SK-N-SH (cell line): ENCODE measurements around the gene UBL4B. TPM values are rescaled to one million over a fixed set of nuclear protein-coding genes. Genes with fewer than 3 reads are reported as not detected.

Experiments
- CTCF ChIA-PET: fragments of 300-600, 350-600 bp; formaldehyde crosslinking; extraction: SDS; loops from one replicate; lab custom pipeline; 2021; lab: Yijun Ruan, JAX
- POLR2A ChIA-PET: fragments of 350-600 bp; sonication (Branson Sonifier 250); formaldehyde crosslinking; extraction: SDS; loops from one replicate; lab custom pipeline; 2020; ENCODE audit warnings: antibody characterized with exemption, inconsistent platforms; lab: Yijun Ruan, JAX
- DNase-seq: peaks from one replicate; pipeline ENCODE4 v3.0.0; 2012
- H2AFZ ChIP-seq: fragments of 200-600 bp; sonication (generic); 2 replicates; pipeline ENCODE4 v1.8.1; 2016; ENCODE audit warnings: antibody characterized with exemption, mild to moderate bottlenecking, low read depth
- H3F3A ChIP-seq: fragments of 200-600 bp; sonication (generic); replicated peaks from 2 replicates; pipeline ENCODE3; 2016; ENCODE audit warnings: antibody characterized with exemption, mild to moderate bottlenecking; ENCODE audit not compliant: insufficient read depth
- H3K27ac ChIP-seq, 2 experiments: fragments of 200-500 bp in 1 of 2; fragments of 200-600 bp in 1 of 2; sonication (Bioruptor generic) in 1 of 2; sonication (generic), shearing (Covaris generic) in 1 of 2; 2 replicates each; pipeline versions ENCODE4 v1.5.1 to v1.6.1; 2014 to 2016; ENCODE audit warnings: low read depth in 2 of 2, inconsistent platforms in 1 of 2, low read length in 1 of 2, mild to moderate bottlenecking in 1 of 2, mixed read lengths in 1 of 2
- H3K27me3 ChIP-seq: fragments of 200-600 bp; sonication (generic), shearing (Covaris generic); 2 replicates; pipeline ENCODE4 v1.6.1; 2016; ENCODE audit warnings: mixed run types; ENCODE audit not compliant: insufficient read depth
- H3K36me3 ChIP-seq, 2 experiments: fragments of 200-500 bp in 1 of 2; fragments of 200-600 bp in 1 of 2; sonication (Bioruptor generic) in 1 of 2; sonication (generic) in 1 of 2; replicated peaks in 1 of 2; 2 replicates each; pipeline versions ENCODE3 to v1.5.1; 2014 to 2016; ENCODE audit warnings: low read length in 1 of 2, mild to moderate bottlenecking in 1 of 2; ENCODE audit not compliant: insufficient read depth in 2 of 2, control insufficient read depth in 1 of 2
- H3K4me1 ChIP-seq, 2 experiments: fragments of 200-500 bp in 1 of 2; fragments of 200-600 bp in 1 of 2; sonication (Bioruptor generic) in 1 of 2; sonication (generic), shearing (Covaris generic) in 1 of 2; 2 replicates each; pipeline versions ENCODE4 v1.5.1 to v1.6.1; 2014 to 2016; ENCODE audit warnings: low read depth in 1 of 2, low read length in 1 of 2, mixed run types in 1 of 2; ENCODE audit not compliant: insufficient read depth in 2 of 2, control insufficient read depth in 1 of 2
- H3K4me2 ChIP-seq: fragments of 200-600 bp; sonication (generic), shearing (Covaris generic); 2 replicates; pipeline ENCODE4 v1.6.1; 2017; ENCODE audit warnings: mixed run types
- H3K4me3 ChIP-seq, 2 experiments: fragments of 200-500 bp in 1 of 2; fragments of 200-600 bp in 1 of 2; sonication (Bioruptor generic) in 1 of 2; sonication (generic), shearing (Covaris generic) in 1 of 2; 2 replicates each; pipeline versions ENCODE4 v1.5.1 to v1.8.1; 2014 to 2016; ENCODE audit warnings: low read depth in 2 of 2, inconsistent platforms in 1 of 2, low read length in 1 of 2, mild to moderate bottlenecking in 1 of 2, mixed read lengths in 1 of 2, moderate library complexity in 1 of 2
- H3K79me2 ChIP-seq: fragments of 200-600 bp; sonication (generic); 2 replicates; pipeline ENCODE4 v1.8.1; 2017; ENCODE audit warnings: mild to moderate bottlenecking; ENCODE audit not compliant: insufficient read depth
- H3K9ac ChIP-seq: fragments of 200-600 bp; sonication (generic); 2 replicates; pipeline ENCODE4 v1.6.1; 2017; ENCODE audit warnings: mixed run types
- H3K9me2 ChIP-seq: fragments of 200-600 bp; sonication (generic); 2 replicates; pipeline ENCODE4 v1.6.1; 2017; ENCODE audit warnings: mixed run types
- H3K9me3 ChIP-seq: fragments of 200-600 bp; sonication (generic); 2 replicates; pipeline ENCODE4 v1.6.1; 2017; ENCODE audit warnings: mixed run types, mild to moderate bottlenecking, moderate library complexity
- H4K20me1 ChIP-seq: fragments of 200-600 bp; sonication (generic); 2 replicates; pipeline ENCODE4 v1.6.1; 2017; ENCODE audit warnings: mild to moderate bottlenecking, mixed run types; ENCODE audit not compliant: insufficient read depth
- CHD2 ChIP-seq: fragments of 150-350 bp; IDR thresholded peaks from 2 replicates; pipeline ENCODE4 v1.6.1; 2018; ENCODE audit warnings: low read length; ENCODE audit not compliant: partially characterized antibody
- CTCF ChIP-seq: fragments of 200-600 bp; sonication (generic); IDR thresholded peaks from 2 replicates; pipeline ENCODE4 v1.6.1; 2017; ENCODE audit warnings: antibody characterized with exemption, mild to moderate bottlenecking, moderate library complexity
- ELF1 ChIP-seq: IDR thresholded peaks from 2 replicates; pipeline ENCODE4 v1.4.0; 2012
- FOSL2 ChIP-seq: IDR thresholded peaks from 2 replicates; pipeline ENCODE4 v1.4.0; 2012; ENCODE audit warnings: low read depth, mild to moderate bottlenecking, moderate library complexity, borderline replicate concordance
- FOXJ3 ChIP-seq: sonication (generic); formaldehyde crosslinking; IDR thresholded peaks from 2 replicates; pipeline ENCODE4 v1.5.1; 2020; ENCODE audit warnings: mild to moderate bottlenecking, missing genetic modification reagents
- GABPA ChIP-seq: IDR thresholded peaks from 2 replicates; pipeline ENCODE4 v1.4.0; 2012; ENCODE audit warnings: low read depth, mild to moderate bottlenecking
- GATA2 ChIP-seq: sonication (generic); formaldehyde crosslinking; IDR thresholded peaks from 2 replicates; pipeline ENCODE4 v1.5.0; 2020; ENCODE audit warnings: mild to moderate bottlenecking, missing genetic modification reagents
- RAD21 ChIP-seq: IDR thresholded peaks from 2 replicates; pipeline ENCODE4 v1.6.1; 2012; ENCODE audit warnings: mild to moderate bottlenecking, low read length
- REST ChIP-seq: IDR thresholded peaks from 2 replicates; pipeline ENCODE4 v1.6.1; 2012; ENCODE audit warnings: mild to moderate bottlenecking, low read depth, low read length, moderate library complexity
- RFX5 ChIP-seq: IDR thresholded peaks from 2 replicates; pipeline ENCODE4 v1.6.1; 2012; ENCODE audit warnings: mild to moderate bottlenecking, improper control_type of control experiment, low read length
- RXRA ChIP-seq: IDR thresholded peaks from 2 replicates; pipeline ENCODE4 v1.4.0; 2012; ENCODE audit warnings: low read depth, mild to moderate bottlenecking, borderline replicate concordance
- TAF1 ChIP-seq: IDR thresholded peaks from 2 replicates; pipeline ENCODE4 v1.6.1; 2012; ENCODE audit warnings: low read depth, mild to moderate bottlenecking, low read length, moderate library complexity, borderline replicate concordance
- WGBS: methylation state at CpG from one replicate; pipeline ENCODE4 v1.1.6; 2017; ENCODE audit warnings: low lambda C conversion rate; 5-methylcytosine and 5-hydroxymethylcytosine counted together
- polyA plus RNA-seq, 3 experiments: library from polyadenylated mRNA; depleted of rRNA; stranded (reverse); fragments of >200 nt; gene quantifications; 2 replicates each; pipeline ENCODE4 v1.2.3, GENCODE V29; 2012
- TF ChIP-seq, protein P1 (sequence below): fragments of 150-350 bp; IDR thresholded peaks from 2 replicates; pipeline ENCODE4 v1.6.1; 2017; ENCODE audit warnings: antibody characterized with exemption, low read length, low read depth, borderline replicate concordance
- TF ChIP-seq, protein P2 (sequence below): IDR thresholded peaks from 2 replicates; pipeline ENCODE4 v1.4.0; 2012; ENCODE audit warnings: low read depth, borderline replicate concordance

Gene UBL4B
- polyA plus RNA-seq, 1 of the 3 experiments (the other 2 are of a cell fraction) = not detected

- Histone ChIP-seq H3K36me3 (no peaks in the 10 kb centered on the region), H3K79me2 (no peaks in the 10 kb centered on the region), H3K9ac (no peak overlapping the region), H2AFZ (no peak overlapping the region), H3K4me2 (no peak overlapping the region), H3F3A (no peaks in the 10 kb centered on the region), H3K27ac (peak overlapping the region in 1 of 2 experiments; percentile 82; a peak in 2 of 4 replicates), H3K4me1 (peaks cover 4 to 80% of the 10 kb centered on the region in 2 experiments; a peak in 3 of 4 replicates), H3K9me2 (no peaks in the 10 kb centered on the region), H3K27me3 (no peaks in the 10 kb centered on the region), H4K20me1 (no peaks in the 10 kb centered on the region), H3K9me3 (no peaks in the 10 kb centered on the region), H3K4me3 (no peak overlapping the region)
- TF ChIP-seq CTCF = no peak
- no peak for TF ChIP-seq REST
- TF ChIP-seq GATA2 (CRISPR knock-in tag) = no peak
- no peak for TF ChIP-seq RFX5
- no peak for TF ChIP-seq TAF1
- no peak for TF ChIP-seq FOXJ3
- TF ChIP-seq, protein P1, sequence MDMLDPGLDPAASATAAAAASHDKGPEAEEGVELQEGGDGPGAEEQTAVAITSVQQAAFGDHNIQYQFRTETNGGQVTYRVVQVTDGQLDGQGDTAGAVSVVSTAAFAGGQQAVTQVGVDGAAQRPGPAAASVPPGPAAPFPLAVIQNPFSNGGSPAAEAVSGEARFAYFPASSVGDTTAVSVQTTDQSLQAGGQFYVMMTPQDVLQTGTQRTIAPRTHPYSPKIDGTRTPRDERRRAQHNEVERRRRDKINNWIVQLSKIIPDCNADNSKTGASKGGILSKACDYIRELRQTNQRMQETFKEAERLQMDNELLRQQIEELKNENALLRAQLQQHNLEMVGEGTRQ = no peak
- no peak for TF ChIP-seq GABPA
- TF ChIP-seq CHD2 = no peak
- no peak for TF ChIP-seq ELF1
- no peak for TF ChIP-seq RXRA
- TF ChIP-seq RAD21 = no peak
- TF ChIP-seq, protein P2, sequence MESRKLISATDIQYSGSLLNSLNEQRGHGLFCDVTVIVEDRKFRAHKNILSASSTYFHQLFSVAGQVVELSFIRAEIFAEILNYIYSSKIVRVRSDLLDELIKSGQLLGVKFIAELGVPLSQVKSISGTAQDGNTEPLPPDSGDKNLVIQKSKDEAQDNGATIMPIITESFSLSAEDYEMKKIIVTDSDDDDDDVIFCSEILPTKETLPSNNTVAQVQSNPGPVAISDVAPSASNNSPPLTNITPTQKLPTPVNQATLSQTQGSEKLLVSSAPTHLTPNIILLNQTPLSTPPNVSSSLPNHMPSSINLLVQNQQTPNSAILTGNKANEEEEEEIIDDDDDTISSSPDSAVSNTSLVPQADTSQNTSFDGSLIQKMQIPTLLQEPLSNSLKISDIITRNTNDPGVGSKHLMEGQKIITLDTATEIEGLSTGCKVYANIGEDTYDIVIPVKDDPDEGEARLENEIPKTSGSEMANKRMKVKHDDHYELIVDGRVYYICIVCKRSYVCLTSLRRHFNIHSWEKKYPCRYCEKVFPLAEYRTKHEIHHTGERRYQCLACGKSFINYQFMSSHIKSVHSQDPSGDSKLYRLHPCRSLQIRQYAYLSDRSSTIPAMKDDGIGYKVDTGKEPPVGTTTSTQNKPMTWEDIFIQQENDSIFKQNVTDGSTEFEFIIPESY = no peak
- no peak for TF ChIP-seq FOSL2
- WGBS = 75% methylated on average over 7 of the region's 11 CpGs
- no peak for DNase-seq
- ChIA-PET CTCF (interaction anchor here (1.1 to 51.7 kb wide), 7 partner anchors 8 to 363 kb away, joined by 3 to 1768 read pairs (median 5); partner anchors contain the start of gene STRIP1), POLR2A (interaction anchor here (1.4 to 1.5 kb wide), 2 partner anchors 9 to 32 kb away, joined by 3 read pairs; no protein-coding TSS in a partner anchor)
Observed at GRCh38 chr1:110097507-110098221, 14.6 kb upstream of the UBL4B start.
